Activated T-helper 2 cell treated with anti-CD3 and anti-CD28 coated beads, Interferon-gamma antibody, Interleukin-2, Interleukin-4, amounts not matched to agents 10 μg/mL and 5 μg/mL and 100 μg/mL, durations not matched to agents 14 hours and 24 hours and 36 hours (primary cell): ENCODE measurements around the gene CBFA2T3. TPM values are rescaled to one million over a fixed set of nuclear protein-coding genes. Genes with fewer than 3 reads are reported as not detected.
"Not testable (repeated sequence)": the region's sequence is repeated elsewhere in the genome, so short reads cannot be mapped to it uniquely, and the experiment has no call there.

ENCODE experiments used
- DNase-seq: peaks from one replicate; pipeline ENCODE4 v3.0.0; 2021; ENCODE audit warnings: low spot score
- H3K27ac Mint-ChIP-seq: one replicate; pipeline ENCODE4 v1.8.0; 2021; ENCODE audit warnings: mixed read lengths
- H3K27me3 Mint-ChIP-seq: one replicate; pipeline ENCODE4 v1.8.0; 2021; ENCODE audit warnings: low read depth, mixed read lengths
- H3K36me3 Mint-ChIP-seq: one replicate; pipeline ENCODE4 v1.8.0; 2021; ENCODE audit warnings: low read depth, mixed read lengths
- H3K4me1 Mint-ChIP-seq: one replicate; pipeline ENCODE4 v1.8.0; 2021; ENCODE audit warnings: low read depth, mixed read lengths
- H3K4me3 Mint-ChIP-seq: one replicate; pipeline ENCODE4 v1.8.0; 2021; ENCODE audit warnings: low read depth, mild to moderate bottlenecking, moderate library complexity, mixed read lengths
- H3K9me3 Mint-ChIP-seq: one replicate; pipeline ENCODE4 v1.8.0; 2021; ENCODE audit warnings: mixed read lengths
- intact Hi-C: fragments of 100-400 bp; cut with micrococcal nuclease; formaldehyde crosslinking; loops from one replicate; pipeline ENCODE4 v1.15.1; 2023
- total RNA-seq: library from RNA; stranded (reverse); gene quantifications from 2 replicates; pipeline ENCODE4 v1.2.3, GENCODE V29; 2022

CBFA2T3 gene
- total RNA-seq, 1 donor from 2014 or later = 0.30 TPM

DNA sequence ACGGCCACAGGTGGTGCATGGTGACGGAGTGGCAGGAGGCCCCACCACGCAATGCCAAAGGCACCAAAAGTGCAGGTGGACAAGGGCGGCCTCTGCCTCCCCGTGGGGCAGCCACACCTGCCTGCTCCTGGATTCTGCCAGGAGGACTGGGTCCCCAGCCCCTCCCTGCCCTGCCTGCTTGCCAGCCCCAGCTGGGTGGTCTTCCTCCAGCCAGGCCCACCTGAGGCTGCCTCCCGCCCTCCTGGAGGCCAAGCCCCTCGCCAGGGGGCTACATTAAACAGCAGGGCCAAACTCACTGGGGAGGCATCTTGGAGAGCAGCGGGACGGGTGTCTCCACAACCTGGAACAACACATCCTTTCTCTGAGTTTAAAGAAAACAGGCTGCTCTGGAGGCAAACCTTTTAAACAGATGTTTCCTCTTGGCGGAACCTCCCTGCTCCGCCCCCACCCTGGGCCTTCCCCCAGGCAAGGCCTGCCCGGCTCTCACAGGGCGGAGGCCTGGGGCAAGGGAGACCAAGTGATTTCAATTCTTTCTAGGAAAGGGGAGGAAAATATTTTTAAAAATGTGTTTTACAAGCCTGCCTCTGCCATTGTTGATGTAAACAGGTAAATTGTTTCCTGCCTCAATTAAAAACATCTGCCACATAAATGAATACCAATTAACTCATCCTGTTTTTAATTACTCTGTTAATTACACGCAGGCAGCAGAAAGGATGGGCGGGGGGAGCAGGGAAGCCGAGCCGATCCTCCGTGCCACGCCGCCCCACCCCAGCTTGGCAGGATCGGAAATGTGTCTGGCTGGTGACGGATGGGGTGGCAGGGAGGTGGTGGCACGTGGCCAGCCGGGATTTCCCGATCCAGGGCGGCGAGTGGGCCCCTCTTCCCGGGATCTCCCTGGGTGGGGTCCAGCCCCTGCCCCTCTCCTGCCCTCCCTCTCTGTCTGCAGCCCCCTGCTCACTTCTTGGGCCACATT is 56.1 kb downstream of the CBFA2T3 start:
- H3K9me3 Mint-ChIP-seq = peaks cover 4% of the 10 kb centered on the region
- H3K27me3 Mint-ChIP-seq = no peaks in the 10 kb centered on the region
- no peaks in the 10 kb centered on the region for H3K36me3 Mint-ChIP-seq
- H3K4me3 Mint-ChIP-seq = no peak overlapping the region
- intact Hi-C loops = no loop called here
- no peak for DNase-seq
- peaks cover 2% of the 10 kb centered on the region for H3K4me1 Mint-ChIP-seq
- H3K27ac Mint-ChIP-seq = no peak overlapping the region

- H3K27me3 Mint-ChIP-seq = no peaks in the 10 kb centered on the region
- peaks cover 2% of the 10 kb centered on the region for H3K4me1 Mint-ChIP-seq
- intact Hi-C loops = no loop called here
- no peaks in the 10 kb centered on the region for H3K36me3 Mint-ChIP-seq
- H3K4me3 Mint-ChIP-seq = no peak overlapping the region
- H3K27ac Mint-ChIP-seq = no peak overlapping the region
- peaks cover 5% of the 10 kb centered on the region for H3K9me3 Mint-ChIP-seq
- DNase-seq = no peak
Measured at GRCh38 chr16:88919936-88920335, 57.1 kb downstream of the CBFA2T3 start.

GRCh38 chr16:88918896-88919295 is 58.1 kb downstream of the CBFA2T3 start:
- H3K4me3 Mint-ChIP-seq, H3K27me3 Mint-ChIP-seq, H3K9me3 Mint-ChIP-seq, intact Hi-C loops, H3K4me1 Mint-ChIP-seq, H3K27ac Mint-ChIP-seq, H3K36me3 Mint-ChIP-seq, DNase-seq: not testable (repeated sequence)

DNA sequence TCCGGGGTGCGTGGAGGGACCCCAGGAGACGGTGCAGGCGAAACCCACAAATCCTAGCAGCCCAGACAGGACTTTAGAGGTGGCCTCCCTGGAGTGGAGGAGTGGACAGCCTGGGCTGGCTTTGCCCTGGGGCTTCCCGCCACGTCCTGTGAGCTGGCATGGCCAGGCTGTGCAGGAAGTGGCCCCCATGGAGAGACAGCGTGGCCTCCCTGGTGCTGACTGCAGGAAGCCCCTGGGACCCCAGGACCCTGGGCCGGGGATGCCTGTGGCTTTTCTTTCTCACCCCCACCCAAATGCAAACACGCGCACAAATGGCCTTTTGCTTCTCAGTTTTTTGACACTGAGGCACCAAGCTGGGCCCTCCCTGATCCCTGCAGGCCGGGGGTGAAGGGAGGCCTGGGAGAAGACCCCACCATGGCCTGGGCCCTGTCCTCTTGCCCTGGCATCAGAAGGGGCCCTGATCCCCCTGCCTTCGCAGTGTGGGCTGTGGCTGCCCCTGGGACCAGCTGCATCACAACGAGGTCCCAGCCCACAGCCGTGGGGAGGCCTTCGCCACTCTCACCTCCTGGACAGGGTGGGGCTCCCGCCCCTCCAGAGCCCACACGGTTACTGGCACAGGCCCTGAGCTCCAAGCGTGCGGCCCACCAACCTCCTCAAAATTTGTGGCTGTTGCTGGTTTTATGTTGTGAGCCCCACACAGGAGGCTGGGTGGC is 58.9 kb downstream of the CBFA2T3 start:
- peaks cover 2% of the 10 kb centered on the region for H3K4me1 Mint-ChIP-seq
- H3K36me3 Mint-ChIP-seq = no peaks in the 10 kb centered on the region
- no peaks in the 10 kb centered on the region for H3K27me3 Mint-ChIP-seq
- no peak overlapping the region for H3K27ac Mint-ChIP-seq
- H3K4me3 Mint-ChIP-seq = no peak overlapping the region
- no peak for DNase-seq
- intact Hi-C loops = no loop called here
- peaks cover 9% of the 10 kb centered on the region for H3K9me3 Mint-ChIP-seq

DNA sequence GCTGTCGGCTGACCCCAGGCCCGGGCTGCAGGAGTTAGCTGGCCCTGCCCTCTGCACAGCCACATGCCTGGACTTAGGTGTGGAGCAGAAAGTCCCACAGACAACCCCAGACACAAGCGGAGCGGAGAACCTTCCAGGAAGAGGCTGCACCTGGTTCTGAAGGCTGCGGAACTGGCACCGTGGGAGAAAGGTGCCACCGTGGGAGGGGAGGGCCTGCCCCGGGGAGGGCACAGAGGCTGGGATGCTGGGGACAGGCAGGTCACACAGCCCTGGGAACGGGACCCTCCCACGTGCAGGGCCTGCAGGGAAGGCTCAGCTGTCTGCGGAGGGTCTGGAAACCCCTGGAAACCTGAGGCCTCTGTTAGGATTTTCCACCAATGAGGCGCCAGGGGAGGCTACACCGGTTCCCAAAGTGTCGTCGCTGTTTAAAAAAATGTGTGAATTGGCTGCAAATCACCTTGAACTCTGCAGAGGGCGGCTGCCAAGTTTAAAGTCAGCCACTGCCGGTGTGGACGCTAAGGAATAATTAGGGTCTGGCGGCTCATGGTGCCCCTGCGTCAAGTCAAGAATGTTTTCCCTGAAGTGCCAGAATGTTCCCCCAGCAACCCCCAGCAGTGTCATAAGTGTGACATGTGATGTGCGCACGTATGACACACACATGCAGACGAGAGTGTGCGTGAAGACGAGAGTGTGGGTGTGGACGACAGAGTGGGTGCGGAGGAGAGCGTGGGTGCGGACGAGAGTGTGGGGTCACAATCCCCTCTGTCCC is 59.7 kb downstream of the CBFA2T3 start:
- DNase-seq = no peak
- no peak overlapping the region for H3K27ac Mint-ChIP-seq
- peaks cover 2% of the 10 kb centered on the region for H3K4me1 Mint-ChIP-seq
- intact Hi-C loops = no loop called here
- no peaks in the 10 kb centered on the region for H3K27me3 Mint-ChIP-seq
- H3K4me3 Mint-ChIP-seq = no peak overlapping the region
- H3K9me3 Mint-ChIP-seq = peaks cover 9% of the 10 kb centered on the region
- H3K36me3 Mint-ChIP-seq = no peaks in the 10 kb centered on the region

DNA sequence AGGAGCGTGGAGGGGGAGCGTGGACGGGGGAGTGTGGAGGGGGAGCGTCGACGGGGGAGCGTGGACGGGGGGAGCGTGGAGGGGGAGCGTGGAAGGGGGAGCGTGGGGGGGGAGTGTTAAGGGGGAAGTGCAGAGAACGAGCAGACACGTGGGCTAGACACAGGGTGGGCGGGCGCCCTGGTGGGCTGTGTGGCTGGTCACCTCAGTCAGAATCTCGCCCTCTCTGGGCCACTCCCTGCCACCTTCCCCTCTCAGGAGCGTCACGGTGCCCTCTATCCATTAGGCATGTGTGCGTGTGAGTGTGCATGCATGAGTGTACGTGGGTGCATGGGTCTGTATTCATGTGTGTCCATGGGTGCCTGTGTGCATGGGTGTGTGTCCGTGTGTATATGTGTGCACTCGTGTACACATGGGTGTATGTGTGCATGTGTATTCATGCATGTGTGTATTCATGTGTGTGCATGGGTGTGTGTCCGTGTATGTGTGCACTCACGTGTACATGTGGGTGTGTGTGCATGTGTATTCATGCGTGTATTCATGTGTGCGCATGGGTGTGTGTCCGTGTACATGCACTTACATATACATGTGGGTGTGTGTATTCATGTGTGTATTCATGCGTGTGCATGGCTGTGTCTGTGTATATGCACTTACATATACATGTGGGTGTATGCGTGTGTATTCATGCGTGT is 61.2 kb downstream of the CBFA2T3 start:
- Mint-ChIP-seq H3K36me3 (no peaks in the 10 kb centered on the region), H3K4me3 (no peak overlapping the region), H3K9me3 (peaks cover 9% of the 10 kb centered on the region), H3K27ac (no peak overlapping the region), H3K27me3 (no peaks in the 10 kb centered on the region), H3K4me1 (no peaks in the 10 kb centered on the region)
- intact Hi-C loops = no loop called here
- no peak for DNase-seq

DNA sequence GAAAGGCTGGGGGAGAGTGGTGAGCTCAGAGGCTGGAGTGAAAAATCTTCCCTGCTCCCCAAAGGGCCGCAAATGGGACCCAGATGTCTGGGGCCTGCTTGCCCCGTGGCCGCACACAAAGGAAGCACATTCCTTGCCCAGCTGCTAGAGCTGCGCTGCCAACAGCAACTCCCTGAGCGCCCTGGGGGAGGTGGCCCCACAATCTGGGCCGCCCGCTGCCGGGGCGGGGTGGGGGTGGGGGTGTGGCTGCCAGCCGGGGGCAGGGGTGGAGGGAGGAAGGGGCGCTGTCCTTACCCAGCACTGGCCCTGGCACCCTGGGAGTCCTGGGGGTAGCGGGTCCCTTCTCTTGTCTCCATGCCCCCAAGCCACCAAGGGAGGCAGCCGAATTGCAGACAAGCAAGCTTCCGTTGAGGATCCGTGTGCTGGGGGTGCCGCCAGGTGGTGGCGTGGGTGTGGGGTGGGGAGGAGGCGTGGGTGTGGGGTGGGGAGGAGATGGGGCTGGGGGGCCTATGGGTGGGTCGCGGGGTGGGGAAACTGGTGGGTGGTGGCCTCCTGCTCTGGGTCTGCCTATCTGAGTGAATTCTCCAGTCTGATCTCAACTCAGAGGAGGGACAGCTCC is 62.1 kb downstream of the CBFA2T3 start:
- intact Hi-C loops = no loop called here
- H3K36me3 Mint-ChIP-seq = no peaks in the 10 kb centered on the region

GRCh38 chr16:88913870-88914269 is 63.1 kb downstream of the CBFA2T3 start:
- H3K4me1 Mint-ChIP-seq = no peaks in the 10 kb centered on the region
- no peak for DNase-seq
- no peak overlapping the region for H3K27ac Mint-ChIP-seq
- no peaks in the 10 kb centered on the region for H3K36me3 Mint-ChIP-seq
- intact Hi-C loops = no loop called here
- H3K9me3 Mint-ChIP-seq = peaks cover 9% of the 10 kb centered on the region
- H3K27me3 Mint-ChIP-seq = no peaks in the 10 kb centered on the region
- H3K4me3 Mint-ChIP-seq = no peak overlapping the region

More for the DNA sequence above, 62.1 kb downstream of the CBFA2T3 start:
- Mint-ChIP-seq H3K4me1 (no peaks in the 10 kb centered on the region), H3K27ac (no peak overlapping the region), H3K4me3 (no peak overlapping the region), H3K27me3 (no peaks in the 10 kb centered on the region), H3K9me3 (peaks cover 9% of the 10 kb centered on the region)
- no peak for DNase-seq

GRCh38 chr16:88913001-88913612 is 63.9 kb downstream of the CBFA2T3 start:
- intact Hi-C loops = no loop called here
- Mint-ChIP-seq H3K9me3 (peaks cover 9% of the 10 kb centered on the region), H3K4me1 (no peaks in the 10 kb centered on the region), H3K27ac (no peak overlapping the region), H3K36me3 (no peaks in the 10 kb centered on the region), H3K4me3 (no peak overlapping the region), H3K27me3 (no peaks in the 10 kb centered on the region)
- DNase-seq = no peak

DNA sequence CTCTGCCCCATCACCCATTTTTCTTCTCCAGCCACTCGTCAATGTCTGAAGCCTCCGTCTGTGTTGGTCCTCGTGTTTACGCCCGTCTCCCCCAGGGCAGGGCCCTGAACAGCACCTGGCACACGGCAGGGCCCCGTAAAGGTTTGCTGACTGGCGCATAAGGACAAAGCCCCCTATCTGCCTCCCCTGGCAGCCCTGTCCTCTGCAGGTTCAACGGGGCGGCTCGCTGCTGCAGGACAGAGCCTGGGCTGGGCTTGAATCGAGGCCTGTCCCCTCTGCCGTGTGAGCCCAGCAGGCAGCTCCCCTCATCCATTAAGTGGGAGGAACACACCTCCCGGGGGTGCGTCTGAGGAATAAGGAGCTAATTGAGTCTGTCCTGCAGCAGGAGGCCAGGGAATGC is 64.5 kb downstream of the CBFA2T3 start:
- Mint-ChIP-seq H3K9me3 (peaks cover 9% of the 10 kb centered on the region), H3K27me3 (no peaks in the 10 kb centered on the region), H3K36me3 (no peaks in the 10 kb centered on the region), H3K27ac (no peak overlapping the region), H3K4me3 (no peak overlapping the region), H3K4me1 (no peaks in the 10 kb centered on the region)
- intact Hi-C loops = no loop called here
- DNase-seq = no peak

GRCh38 chr16:88911946-88912310 is 65.1 kb downstream of the CBFA2T3 start:
- Mint-ChIP-seq H3K4me1 (no peaks in the 10 kb centered on the region), H3K27ac (no peak overlapping the region), H3K4me3 (no peak overlapping the region), H3K27me3 (no peaks in the 10 kb centered on the region), H3K36me3 (no peaks in the 10 kb centered on the region), H3K9me3 (peaks cover 9% of the 10 kb centered on the region)
- no peak for DNase-seq
- intact Hi-C loops = no loop called here
